ENCODE results near the gene DHFR. TPM values are rescaled to one million over a fixed set of nuclear protein-coding genes. Genes with fewer than 3 reads are reported as not detected.

Gene DHFR
- polyA plus RNA-seq, 2 of the 4 experiments (the other 2 are of a cell fraction) = 61.3 to 91.1 TPM

DNA sequence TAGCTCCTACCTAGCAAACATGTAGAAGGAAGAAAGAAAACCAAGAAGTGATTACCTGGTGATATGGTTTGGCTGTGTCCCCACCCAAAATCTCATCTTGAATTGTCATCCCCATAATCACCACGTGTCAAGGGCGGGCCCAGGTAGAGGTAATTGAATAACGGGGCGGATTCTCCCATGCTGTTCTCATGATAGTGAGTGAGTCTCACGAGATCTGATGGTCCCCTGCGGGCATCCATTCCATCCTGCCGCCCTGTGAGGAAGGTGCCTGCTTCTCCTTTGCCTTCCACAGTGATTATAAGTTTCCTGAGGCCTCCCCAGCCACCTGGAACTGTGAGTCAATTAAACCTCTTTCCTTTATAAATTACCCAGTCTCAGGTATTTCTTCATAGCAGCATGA is 57.3 kb downstream of the DHFR start:
- no peak overlapping the region for H3K4me2 ChIP-seq
- no peak for FAIRE-seq
- no peak for TF ChIP-seq RAD21 (conservative IDR thresholded peaks at IDR 0.05 in 1 of 2, IDR thresholded peaks at IDR 0.05 in 1 of 2)
- no peak for TF ChIP-seq RNF2 (IDR thresholded peaks at IDR 0.05; ENCODE audit: borderline replicate concordance, low read depth)
- TF ChIP-seq EP300 (IDR thresholded peaks at IDR 0.05) = no peak
- no peak for TF ChIP-seq JUN (IDR thresholded peaks at IDR 0.05)
- no peak for TF ChIP-seq ZSCAN20 (CRISPR knock-in tag; IDR thresholded peaks at IDR 0.05)
- TF ChIP-seq, protein P1, sequence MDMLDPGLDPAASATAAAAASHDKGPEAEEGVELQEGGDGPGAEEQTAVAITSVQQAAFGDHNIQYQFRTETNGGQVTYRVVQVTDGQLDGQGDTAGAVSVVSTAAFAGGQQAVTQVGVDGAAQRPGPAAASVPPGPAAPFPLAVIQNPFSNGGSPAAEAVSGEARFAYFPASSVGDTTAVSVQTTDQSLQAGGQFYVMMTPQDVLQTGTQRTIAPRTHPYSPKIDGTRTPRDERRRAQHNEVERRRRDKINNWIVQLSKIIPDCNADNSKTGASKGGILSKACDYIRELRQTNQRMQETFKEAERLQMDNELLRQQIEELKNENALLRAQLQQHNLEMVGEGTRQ (IDR thresholded peaks at IDR 0.05) = no peak
- no peak for TF ChIP-seq CBX2 (IDR thresholded peaks at IDR 0.05; ENCODE audit: borderline replicate concordance, low read depth)
- TF ChIP-seq, protein P2, sequence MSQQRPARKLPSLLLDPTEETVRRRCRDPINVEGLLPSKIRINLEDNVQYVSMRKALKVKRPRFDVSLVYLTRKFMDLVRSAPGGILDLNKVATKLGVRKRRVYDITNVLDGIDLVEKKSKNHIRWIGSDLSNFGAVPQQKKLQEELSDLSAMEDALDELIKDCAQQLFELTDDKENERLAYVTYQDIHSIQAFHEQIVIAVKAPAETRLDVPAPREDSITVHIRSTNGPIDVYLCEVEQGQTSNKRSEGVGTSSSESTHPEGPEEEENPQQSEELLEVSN (IDR thresholded peaks at IDR 0.05; ENCODE audit: borderline replicate concordance, low read depth) = no peak
- TF ChIP-seq CEBPB (IDR thresholded peaks at IDR 0.05) = no peak
- TF ChIP-seq CBX8 (IDR thresholded peaks at IDR 0.05) = no peak
- TF ChIP-seq EHF (CRISPR knock-in tag; IDR thresholded peaks at IDR 0.05) = no peak
- no peak for TF ChIP-seq MAZ (IDR thresholded peaks at IDR 0.05; ENCODE audit: borderline replicate concordance, low read depth, low read length)
- no peak for TF ChIP-seq POLR2AphosphoS2 (conservative IDR thresholded peaks at IDR 0.05; ENCODE audit: low read length)
- no peak for TF ChIP-seq ZFP36 (IDR thresholded peaks at IDR 0.05; ENCODE audit: borderline replicate concordance, partially characterized antibody)
- no peak for TF ChIP-seq MAFK (IDR thresholded peaks at IDR 0.05; ENCODE audit: partially characterized antibody)
- TF ChIP-seq RARB (CRISPR knock-in tag; IDR thresholded peaks at IDR 0.05) = no peak
- H3K27ac ChIP-seq = no peak overlapping the region
- no peak for DNase-seq (ENCODE audit: low read depth in 1 of 2, low spot score in 1 of 2)
- no peak overlapping the region for H3K4me3 ChIP-seq
- CTCF ChIA-PET = no interaction called here
- POLR2A ChIA-PET = no interaction called here
- no peak for ATAC-seq
- no peaks in the 10 kb centered on the region for H3K9me3 ChIP-seq
- H3K4me1 ChIP-seq = no peaks in the 10 kb centered on the region
- 53% methylated on average over 7 of the region's 7 CpGs for WGBS (ENCODE audit: missing lambda C conversion rate)

DNA sequence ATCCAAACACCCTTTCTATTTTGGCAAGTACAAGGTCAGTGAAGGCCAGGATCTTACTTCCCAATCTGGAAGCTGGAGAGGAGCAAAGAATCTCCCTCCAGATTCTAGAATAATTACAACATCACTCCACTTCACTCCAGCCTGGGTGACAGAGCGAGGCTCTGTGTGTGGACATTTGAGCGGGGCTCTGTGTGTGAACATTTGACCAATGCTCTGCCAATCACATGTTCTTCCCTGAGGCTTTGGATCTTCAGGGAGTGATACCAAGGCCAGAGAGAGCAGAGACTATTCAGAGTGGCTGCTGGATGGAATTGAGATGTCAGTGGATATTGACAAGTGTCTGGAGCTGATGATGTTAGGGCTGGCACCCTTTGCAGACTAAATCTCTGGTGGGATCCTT is 60.0 kb downstream of the DHFR start:
- Histone ChIP-seq H3K4me1 (no peaks in the 10 kb centered on the region), H3K27ac (no peak overlapping the region), H3K4me2 (no peak overlapping the region), H3K9me3 (no peaks in the 10 kb centered on the region), H3K4me3 (no peak overlapping the region)
- ChIA-PET POLR2A (no interaction called here), CTCF (interaction anchor here (0.6 kb wide), 2 partner anchors 63 to 454 kb away, joined by 3 read pairs; no protein-coding TSS in a partner anchor)
- DNase-seq (ENCODE audit: low read depth in 1 of 2, low spot score in 1 of 2) (no peak), FAIRE-seq (no peak), ATAC-seq (no peak)
- TF ChIP-seq JUN (IDR thresholded peaks at IDR 0.05) (no peak), SREBF2 (IDR thresholded peaks at IDR 0.05) (no peak), CBX2 (IDR thresholded peaks at IDR 0.05; ENCODE audit: borderline replicate concordance, low read depth) (no peak), HOXB5 (CRISPR knock-in tag; IDR thresholded peaks at IDR 0.05) (no peak), RAD21 (conservative IDR thresholded peaks at IDR 0.05 in 1 of 2, IDR thresholded peaks at IDR 0.05 in 1 of 2) (no peak), TFCP2L1 (CRISPR knock-in tag; IDR thresholded peaks at IDR 0.05) (no peak), CHD4 (IDR thresholded peaks at IDR 0.05; ENCODE audit: borderline replicate concordance) (no peak), KDM5A (IDR thresholded peaks at IDR 0.05) (no peak), BHLHE40 (IDR thresholded peaks at IDR 0.05; ENCODE audit: low read depth, low read length) (no peak), TP53 (CRISPR knock-in tag; IDR thresholded peaks at IDR 0.05) (no peak), EP300 (IDR thresholded peaks at IDR 0.05) (no peak), MAFK (IDR thresholded peaks at IDR 0.05; ENCODE audit: partially characterized antibody) (no peak), MYC (IDR thresholded peaks at IDR 0.05; ENCODE audit: borderline replicate concordance, low read length) (no peak)
- TF ChIP-seq, protein P3, sequence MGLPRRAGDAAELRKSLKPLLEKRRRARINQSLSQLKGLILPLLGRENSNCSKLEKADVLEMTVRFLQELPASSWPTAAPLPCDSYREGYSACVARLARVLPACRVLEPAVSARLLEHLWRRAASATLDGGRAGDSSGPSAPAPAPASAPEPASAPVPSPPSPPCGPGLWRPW (IDR thresholded peaks at IDR 0.05) = no peak
- TF ChIP-seq, protein P1 (IDR thresholded peaks at IDR 0.05) = no peak
- TF ChIP-seq, protein P4, sequence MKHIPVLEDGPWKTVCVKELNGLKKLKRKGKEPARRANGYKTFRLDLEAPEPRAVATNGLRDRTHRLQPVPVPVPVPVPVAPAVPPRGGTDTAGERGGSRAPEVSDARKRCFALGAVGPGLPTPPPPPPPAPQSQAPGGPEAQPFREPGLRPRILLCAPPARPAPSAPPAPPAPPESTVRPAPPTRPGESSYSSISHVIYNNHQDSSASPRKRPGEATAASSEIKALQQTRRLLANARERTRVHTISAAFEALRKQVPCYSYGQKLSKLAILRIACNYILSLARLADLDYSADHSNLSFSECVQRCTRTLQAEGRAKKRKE (CRISPR knock-in tag; IDR thresholded peaks at IDR 0.05; ENCODE audit: low read depth) = no peak
- TF ChIP-seq, protein P5, sequence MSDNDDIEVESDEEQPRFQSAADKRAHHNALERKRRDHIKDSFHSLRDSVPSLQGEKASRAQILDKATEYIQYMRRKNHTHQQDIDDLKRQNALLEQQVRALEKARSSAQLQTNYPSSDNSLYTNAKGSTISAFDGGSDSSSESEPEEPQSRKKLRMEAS (IDR thresholded peaks at IDR 0.05) = no peak
- TF ChIP-seq, protein P6, sequence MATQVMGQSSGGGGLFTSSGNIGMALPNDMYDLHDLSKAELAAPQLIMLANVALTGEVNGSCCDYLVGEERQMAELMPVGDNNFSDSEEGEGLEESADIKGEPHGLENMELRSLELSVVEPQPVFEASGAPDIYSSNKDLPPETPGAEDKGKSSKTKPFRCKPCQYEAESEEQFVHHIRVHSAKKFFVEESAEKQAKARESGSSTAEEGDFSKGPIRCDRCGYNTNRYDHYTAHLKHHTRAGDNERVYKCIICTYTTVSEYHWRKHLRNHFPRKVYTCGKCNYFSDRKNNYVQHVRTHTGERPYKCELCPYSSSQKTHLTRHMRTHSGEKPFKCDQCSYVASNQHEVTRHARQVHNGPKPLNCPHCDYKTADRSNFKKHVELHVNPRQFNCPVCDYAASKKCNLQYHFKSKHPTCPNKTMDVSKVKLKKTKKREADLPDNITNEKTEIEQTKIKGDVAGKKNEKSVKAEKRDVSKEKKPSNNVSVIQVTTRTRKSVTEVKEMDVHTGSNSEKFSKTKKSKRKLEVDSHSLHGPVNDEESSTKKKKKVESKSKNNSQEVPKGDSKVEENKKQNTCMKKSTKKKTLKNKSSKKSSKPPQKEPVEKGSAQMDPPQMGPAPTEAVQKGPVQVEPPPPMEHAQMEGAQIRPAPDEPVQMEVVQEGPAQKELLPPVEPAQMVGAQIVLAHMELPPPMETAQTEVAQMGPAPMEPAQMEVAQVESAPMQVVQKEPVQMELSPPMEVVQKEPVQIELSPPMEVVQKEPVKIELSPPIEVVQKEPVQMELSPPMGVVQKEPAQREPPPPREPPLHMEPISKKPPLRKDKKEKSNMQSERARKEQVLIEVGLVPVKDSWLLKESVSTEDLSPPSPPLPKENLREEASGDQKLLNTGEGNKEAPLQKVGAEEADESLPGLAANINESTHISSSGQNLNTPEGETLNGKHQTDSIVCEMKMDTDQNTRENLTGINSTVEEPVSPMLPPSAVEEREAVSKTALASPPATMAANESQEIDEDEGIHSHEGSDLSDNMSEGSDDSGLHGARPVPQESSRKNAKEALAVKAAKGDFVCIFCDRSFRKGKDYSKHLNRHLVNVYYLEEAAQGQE (IDR thresholded peaks at IDR 0.05) = no peak
- whole genome bisulfite sequencing (ENCODE audit: missing lambda C conversion rate) = 95% methylated on average over 2 of the region's 2 CpGs

Data from A549 (cell line).